Nucleus accumbens (tissue), 56 donors: ENCODE measurements around the gene KRTAP4-8.
"Not testable (repeated sequence)": the region's sequence is repeated elsewhere in the genome, so short reads cannot be mapped to it uniquely, and the experiment has no call there.

Experiments used
- DNase-seq, 56 donors: peaks; one replicate each; lab custom pipeline; 2025; lab: John Stamatoyannopoulos, UW

Gene KRTAP4-8

DNA sequence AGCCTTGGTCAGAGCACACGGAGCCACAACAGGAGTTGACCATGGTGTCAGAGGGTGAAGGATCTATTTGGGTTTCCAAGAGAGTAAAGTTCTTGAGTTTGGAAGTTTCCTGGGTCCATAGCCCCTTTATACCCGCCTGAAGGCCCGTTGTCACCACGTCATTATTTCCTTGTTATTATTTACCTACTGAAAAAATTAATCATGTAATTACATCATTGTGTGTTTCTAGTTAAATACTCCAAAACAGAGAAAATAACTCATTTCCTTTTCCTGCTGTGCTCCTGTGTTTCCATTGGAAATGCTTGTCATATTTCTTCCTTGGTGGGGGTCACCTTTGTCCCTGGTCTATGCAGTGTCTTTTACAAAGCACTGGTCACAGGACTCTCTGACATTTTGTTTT lies at the start of gene KRTAP4-8:
KRTAP4-8 (minus strand) TSS at position 101 of the 400 bp plus-strand sequence; CDS start at position 43, 58 bp downstream.
- no peak for DNase-seq

- no peak for DNase-seq
These were observed 47.3 kb upstream of the KRTAP4-8 start for GRCh38 chr17:41145261-41145660.

GRCh38 chr17:41144846-41145245 lies 46.9 kb upstream of the KRTAP4-8 start:
- DNase-seq = no peak

DNA sequence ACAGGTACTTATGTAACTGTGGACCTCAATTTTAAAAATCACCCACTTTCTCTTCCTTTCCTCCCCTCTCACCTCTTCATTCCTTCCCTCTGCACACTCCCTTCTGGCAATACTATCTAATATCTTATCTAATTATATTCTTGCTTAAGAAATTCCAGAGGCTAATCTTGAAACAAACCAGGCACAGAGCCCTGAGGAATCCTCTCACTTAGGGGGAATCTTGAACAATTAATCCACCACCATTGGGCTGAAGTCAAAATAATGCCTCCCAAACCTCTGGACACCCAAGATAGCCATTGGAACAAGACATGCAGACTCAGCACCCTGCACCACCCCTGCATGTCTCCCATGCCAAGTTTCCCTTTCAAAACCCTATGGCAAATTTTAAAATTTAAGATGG lies 43.4 kb upstream of the KRTAP4-8 start:
- no peak for DNase-seq

GRCh38 chr17:41140360-41141131 lies 42.6 kb upstream of the KRTAP4-8 start, which contains the start of gene KRTAP4-6:
Gene KRTAP4-6 (minus strand): TSS chr17:41140544. CDS start chr17:41140487, 57 bp downstream.
- DNase-seq = no peak

DNA sequence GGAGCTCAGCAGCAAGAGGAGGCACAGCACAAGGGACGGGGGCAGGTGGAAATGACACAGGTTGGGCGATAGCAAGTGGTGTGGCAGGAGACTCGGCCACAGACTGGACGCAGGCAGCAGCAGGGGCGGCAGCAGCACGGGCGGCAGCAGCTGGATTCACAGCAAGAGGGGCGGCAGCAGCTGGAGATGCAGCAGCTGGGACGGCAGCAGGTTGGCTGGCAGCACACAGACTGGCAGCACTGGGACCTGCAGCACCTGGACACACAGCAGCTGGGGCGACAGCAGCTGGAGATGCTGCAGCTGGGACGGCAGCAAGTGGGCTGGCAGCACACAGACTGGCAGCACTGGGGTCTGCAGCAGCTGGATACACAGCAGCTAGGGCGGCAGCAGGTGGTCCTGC lies 41.9 kb upstream of the KRTAP4-8 start:
- DNase-seq = not testable (repeated sequence)

GRCh38 chr17:41133880-41134735 lies 36.2 kb upstream of the KRTAP4-8 start:
- DNase-seq = no peak

GRCh38 chr17:41131979-41132378 lies 34.0 kb upstream of the KRTAP4-8 start:
- DNase-seq = no peak

GRCh38 chr17:41127371-41127770 lies 29.4 kb upstream of the KRTAP4-8 start:
- DNase-seq = no peak

DNA sequence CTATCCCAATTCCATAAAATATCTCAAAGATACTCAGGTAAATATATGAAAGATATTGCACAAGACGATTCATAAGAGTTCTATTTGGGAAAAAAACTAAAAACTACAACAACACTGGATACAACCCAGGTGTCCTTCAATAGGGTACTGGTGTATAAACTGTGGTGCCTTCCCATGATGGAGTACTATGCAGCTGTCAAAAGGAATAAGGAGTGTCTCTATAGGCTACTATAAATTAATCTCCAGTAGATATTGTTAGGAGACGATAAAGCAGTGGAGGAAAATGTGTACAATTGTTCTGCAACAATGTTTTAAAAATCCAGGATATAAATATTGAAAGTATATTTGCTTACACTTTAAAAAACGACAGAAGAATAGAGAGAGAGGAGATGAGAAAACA lies 28.5 kb upstream of the KRTAP4-8 start:
- no peak for DNase-seq

- no peak for DNase-seq
These were observed 27.1 kb upstream of the KRTAP4-8 start for GRCh38 chr17:41125064-41125463.

DNA sequence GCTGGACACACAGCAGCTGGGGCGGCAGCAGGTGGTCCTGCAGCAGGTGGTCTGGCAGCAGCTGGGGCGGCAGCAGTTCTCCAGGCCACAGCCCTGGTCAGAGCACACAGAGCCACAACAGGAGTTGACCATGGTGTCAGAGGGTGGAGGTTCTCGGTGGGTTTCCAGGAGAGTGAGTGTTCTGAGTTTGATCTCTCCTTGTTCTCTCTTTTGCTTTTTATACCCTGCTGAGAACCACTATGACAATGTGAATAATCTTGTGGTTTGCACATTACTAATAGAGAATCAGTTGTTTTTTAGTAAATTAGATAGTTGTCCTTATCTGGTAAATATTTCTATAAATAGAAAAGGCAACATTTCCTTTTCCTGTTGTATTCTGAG lies 26.0 kb upstream of the KRTAP4-8 start, which contains the start of gene KRTAP4-12:
KRTAP4-12 (minus strand) TSS at position 192 of the 381 bp plus-strand sequence; CDS start at position 132, 60 bp downstream.
- DNase-seq = not testable (repeated sequence)

GRCh38 chr17:41123292-41123990 lies 25.5 kb upstream of the KRTAP4-8 start:
- DNase-seq = not testable (repeated sequence)

GRCh38 chr17:41121742-41122141 lies 23.8 kb upstream of the KRTAP4-8 start:
- no peak for DNase-seq

DNA sequence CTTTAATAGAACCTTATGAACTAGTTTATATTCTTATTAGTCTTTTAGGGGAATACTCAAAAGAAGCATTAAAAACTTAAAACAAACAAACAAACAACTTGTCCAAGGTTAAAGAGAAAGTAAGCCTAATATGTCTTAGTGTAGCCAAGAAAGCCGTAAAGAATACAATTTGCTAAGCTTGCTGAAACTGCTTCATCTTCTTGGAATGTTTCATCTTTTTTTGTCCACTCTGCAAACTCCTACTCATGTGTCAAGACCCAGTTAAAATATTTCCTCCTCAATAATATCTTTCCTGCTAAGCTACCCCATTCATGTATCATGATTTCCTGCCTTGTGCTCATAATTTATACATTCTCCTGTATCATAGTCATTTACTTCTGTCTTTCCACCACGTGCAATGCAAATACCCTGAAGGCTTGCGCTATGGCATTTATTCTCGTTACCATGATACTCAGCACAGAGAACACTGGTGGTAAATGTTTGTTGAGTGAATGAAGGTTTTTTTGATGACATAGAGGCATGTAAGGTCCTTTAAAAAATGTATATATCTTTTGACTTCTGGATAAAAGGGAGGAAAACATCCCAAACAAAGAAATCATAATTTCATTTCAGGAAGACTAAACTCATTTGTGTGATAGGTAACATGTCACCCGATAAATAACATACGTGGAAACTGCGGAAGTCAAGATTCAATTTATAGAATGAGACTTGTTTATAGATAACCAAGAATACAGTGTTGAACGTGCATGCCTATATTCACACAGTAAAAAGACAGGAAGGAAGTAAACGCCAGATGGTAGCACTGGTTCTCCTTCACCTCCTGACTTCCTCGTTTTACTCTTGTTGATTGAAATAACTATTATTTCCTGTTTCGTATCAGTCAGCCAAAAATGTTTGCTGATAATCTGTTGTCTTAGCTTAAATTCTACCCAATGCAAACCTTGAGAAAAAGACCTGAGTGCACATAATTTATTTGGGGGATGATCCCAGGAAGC lies 22.1 kb upstream of the KRTAP4-8 start:
- DNase-seq = not testable (repeated sequence)

GRCh38 chr17:41118721-41119120 lies 20.8 kb upstream of the KRTAP4-8 start:
- DNase-seq = no peak

- DNase-seq = not testable (repeated sequence)
These were observed 20.0 kb upstream of the KRTAP4-8 start, which contains the start of gene KRTAP4-11 for GRCh38 chr17:41117846-41118386. Gene KRTAP4-11 (minus strand): TSS chr17:41118373. CDS start chr17:41118315, 58 bp downstream.

GRCh38 chr17:41116297-41116696 lies 18.4 kb upstream of the KRTAP4-8 start:
- no peak for DNase-seq
